GM20431 (cell line): Measurements from ENCODE around the gene TCF7L2.

Experiments used
- in situ Hi-C: fragments of 300-500 bp; cut with MseI, MboI; formaldehyde crosslinking; loops from one replicate; pipeline ENCODE4 v1.15.0; 2020; ENCODE audit warnings: low sequenced_read_pairs; ENCODE audit not compliant: unreplicated experiment

Gene TCF7L2

DNA sequence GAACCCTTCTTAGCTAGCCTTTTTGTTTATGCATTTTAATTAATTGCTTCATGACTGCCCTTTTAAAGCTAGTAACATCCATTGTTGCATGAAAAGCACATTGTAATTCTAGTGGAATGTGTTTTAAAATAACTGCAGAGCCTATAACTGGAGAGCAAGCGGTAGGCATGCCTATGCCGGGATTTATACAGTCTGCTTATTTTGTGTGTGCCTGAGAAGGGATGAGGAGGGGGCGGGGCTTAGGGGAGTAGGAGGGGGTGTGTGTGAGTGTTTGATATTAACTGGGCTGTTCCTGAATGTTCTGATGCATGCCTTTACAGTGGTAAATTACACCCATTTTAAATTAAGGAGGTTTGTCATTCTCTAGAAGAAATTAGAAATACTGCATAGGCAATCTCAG lies 208.1 kb downstream of the TCF7L2 start:
- in situ Hi-C loops, result no loop called here

DNA sequence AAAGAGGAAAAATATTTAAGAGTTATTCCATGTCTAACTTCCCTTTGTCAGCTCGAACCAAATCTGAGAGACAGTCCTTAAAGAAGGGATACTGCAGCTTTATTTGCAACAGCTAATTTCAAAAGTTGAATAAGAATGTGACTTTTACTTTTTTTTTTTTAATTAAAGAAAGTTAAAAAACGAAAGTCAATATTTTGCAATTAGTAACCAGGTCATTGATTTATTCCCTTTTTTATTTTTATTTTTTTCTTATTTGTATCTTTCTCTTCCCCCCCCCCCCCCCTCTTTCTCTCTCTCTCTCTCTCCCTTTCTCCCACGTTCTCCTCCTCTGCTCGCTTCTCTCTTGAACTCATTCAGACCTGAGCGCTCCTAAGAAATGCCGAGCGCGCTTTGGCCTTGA lies 209.5 kb downstream of the TCF7L2 start:
- in situ Hi-C loops, result no loop called here

DNA sequence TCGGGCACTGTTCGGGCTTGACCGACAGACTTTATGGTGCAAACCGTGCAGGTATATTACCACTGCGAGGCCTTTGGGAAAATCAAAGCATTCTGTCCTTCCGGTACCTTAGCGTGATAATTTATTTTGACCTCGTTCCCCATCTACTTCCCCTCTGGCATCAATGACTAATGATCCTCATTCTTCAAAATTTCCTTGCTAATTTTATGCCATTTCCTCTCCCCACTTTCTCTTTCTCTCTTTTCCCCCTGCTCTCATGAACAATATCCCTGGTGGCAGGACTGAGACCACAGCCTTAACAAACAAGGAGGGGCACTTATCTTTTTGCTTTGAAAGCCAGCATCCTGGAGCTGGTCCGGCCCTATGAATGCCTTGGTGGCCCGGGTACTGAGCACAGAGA lies 210.6 kb downstream of the TCF7L2 start:
- in situ Hi-C loops, result no loop called here

DNA sequence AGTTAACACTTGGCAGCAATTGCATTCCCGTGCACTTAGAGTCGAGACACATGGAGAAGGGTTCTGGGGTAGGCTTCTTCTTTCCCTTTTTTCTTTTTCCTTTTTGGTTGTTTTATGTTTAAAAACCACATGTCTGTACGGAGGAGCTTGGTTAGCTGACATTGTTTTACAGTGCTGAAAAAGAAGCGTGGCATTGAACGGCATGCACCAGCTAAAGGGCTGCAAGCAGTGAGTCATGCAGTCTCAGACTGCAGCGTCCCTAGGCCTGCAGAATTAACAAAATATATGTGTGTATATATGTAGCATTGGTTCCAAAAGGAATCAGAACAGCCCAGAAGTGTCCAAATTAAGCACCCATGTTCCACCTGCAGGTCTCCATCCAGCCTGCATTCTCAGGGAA lies 211.0 kb downstream of the TCF7L2 start:
- in situ Hi-C loops, result no loop called here

DNA sequence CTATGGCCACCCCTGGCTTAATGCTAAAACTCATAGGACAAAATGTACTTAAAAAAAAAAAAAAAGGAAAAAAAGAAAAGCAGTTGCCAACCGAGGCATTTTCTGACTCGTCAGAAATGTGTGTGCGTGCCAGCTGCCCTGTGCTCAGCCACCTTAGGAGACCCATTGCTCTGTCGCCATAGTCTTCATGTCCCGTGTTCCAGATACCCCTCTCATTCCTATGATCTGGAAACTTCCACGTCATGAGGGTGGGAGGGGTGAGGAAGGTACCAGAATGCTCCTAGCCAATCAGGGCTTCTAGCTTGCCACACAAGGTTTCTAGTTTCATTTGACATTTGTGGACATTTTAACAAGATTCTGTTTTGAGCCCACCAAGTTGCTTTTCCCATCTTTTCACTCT lies 212.9 kb downstream of the TCF7L2 start:
- in situ Hi-C loops, result no loop called here

DNA sequence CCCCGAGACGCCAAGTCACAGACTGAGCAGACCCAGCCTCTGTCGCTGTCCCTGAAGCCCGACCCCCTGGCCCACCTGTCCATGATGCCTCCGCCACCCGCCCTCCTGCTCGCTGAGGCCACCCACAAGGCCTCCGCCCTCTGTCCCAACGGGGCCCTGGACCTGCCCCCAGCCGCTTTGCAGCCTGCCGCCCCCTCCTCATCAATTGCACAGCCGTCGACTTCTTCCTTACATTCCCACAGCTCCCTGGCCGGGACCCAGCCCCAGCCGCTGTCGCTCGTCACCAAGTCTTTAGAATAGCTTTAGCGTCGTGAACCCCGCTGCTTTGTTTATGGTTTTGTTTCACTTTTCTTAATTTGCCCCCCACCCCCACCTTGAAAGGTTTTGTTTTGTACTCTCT lies 215.6 kb downstream of the TCF7L2 start:
- in situ Hi-C loops, result no loop called here

DNA sequence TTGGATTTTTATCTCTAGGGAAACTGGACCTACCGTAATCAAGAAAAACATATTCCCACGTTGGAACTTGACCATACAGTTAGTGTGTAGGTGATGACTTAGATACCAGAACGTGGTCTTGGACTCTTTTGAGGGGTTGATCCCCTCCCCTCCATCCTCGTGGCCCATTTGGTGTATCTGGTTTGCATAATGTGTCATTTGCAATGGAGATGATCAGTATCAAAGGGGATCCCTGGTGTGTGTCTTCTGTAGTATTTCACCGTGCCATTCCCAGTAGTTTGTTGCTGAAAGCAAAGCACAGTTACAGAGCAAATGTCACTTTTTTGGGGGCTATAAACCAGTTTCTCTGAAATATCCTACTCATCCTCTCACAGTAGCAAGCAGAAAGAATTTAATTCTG lies 217.7 kb downstream of the TCF7L2 start:
- in situ Hi-C loops, result no loop called here

DNA sequence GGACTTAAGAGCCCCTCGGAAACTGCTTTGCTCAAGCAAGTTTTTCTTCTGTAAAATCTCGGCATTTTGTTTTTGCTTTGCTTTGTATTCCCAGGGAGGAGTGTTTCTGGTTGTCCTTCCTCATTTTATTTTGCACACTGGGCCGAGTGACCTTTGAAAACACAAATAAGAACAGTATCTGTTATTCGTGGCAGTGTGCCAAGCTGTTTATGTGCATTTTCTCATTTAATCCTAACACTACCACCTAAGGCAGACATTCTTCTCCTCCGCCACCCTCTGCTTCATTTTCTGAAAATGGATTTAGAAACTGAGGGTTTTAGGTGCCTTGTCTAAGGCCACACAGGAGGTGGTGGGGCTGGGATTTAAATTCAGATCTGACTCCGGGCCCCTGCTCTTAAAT lies 218.5 kb downstream of the TCF7L2 start:
- in situ Hi-C loops, result no loop called here

DNA sequence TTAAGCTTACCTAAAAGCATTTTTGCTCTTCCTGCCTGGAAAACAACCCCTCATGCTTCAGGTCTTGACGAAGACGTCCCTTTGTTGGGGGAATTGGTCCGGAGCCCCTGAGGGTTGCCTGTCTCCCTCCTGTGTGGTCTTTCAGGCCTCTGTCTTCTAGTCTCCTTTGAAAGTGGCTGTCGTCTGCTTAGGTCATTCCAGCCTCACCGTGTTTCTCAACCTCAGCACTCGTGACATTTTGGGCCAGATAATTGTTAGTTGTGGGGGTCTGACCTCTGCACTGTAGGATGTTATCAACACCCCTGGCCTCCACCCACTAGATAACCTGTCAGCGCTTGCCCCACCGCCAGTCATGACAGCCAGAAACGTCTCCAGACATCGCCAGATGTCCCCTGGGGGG lies 219.1 kb downstream of the TCF7L2 start:
- in situ Hi-C loops, result no loop called here

DNA sequence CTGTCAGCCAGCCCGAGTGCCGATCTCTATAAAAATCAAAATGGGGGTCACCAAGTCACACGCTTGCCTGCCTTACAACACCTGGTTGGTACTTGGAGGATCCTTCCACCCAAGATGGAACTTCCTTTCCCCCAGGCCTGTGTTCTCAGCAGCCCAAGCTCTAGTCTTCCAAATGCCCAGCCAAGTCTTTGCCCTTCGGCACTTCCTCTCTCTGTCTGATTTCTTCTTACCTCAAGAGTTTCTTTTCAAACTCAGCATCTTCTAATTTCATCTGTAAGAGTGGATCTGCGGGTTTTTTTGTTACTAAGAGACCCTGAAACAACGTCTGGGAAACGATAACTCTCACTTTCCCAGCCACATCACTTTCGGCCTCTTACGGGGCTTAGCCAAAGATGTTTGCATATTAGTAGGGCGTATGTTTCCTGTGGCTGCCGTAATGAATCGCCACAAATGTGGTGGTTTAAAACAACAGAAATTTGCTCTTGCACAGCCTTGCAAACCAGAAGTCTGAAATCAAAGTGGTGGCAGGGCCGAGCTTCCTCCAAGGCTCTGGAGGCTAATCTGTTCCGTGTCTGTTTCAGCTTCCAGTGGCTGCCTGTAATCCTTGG lies 219.9 kb downstream of the TCF7L2 start:
- in situ Hi-C loops, result no loop called here

DNA sequence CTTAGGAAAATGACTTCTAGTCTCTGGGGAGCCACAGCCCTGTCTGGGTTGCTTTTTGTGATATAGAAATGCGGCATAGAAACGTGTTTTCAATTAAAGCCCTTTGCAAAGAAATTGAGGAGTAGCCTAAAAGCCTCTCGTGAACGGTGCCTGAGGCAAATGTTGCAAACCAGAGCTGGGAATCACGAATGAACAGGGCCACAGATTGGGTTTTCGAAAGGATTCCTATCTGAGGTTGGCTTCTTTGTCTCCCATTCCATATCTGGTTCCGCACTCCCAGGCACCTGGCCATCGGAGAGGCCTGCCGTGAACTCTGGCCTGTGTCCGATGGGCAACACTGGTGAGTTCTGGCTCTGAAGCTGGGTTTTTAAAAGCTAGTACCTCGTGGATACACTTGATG lies 221.6 kb downstream of the TCF7L2 start:
- in situ Hi-C loops, result no loop called here

DNA sequence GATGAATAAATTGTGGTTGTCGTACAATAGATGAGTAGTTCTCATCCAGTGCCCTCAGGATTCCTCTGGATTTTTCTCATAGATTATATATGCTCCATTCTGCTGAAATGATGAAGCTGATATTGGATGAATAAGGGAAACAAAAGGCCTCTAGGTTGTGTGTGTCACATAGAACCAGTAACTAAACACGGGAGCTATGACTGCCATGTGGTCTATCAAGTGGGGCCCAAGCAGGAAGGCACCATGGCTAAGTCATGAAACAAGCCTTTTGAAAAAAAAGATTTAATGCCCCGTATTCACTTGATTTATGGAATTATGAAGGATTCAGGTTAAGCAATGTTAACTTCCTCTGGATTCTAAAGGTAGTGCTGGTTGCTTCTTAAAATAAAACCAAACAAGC lies 225.1 kb downstream of the TCF7L2 start:
- in situ Hi-C loops, result no loop called here

DNA sequence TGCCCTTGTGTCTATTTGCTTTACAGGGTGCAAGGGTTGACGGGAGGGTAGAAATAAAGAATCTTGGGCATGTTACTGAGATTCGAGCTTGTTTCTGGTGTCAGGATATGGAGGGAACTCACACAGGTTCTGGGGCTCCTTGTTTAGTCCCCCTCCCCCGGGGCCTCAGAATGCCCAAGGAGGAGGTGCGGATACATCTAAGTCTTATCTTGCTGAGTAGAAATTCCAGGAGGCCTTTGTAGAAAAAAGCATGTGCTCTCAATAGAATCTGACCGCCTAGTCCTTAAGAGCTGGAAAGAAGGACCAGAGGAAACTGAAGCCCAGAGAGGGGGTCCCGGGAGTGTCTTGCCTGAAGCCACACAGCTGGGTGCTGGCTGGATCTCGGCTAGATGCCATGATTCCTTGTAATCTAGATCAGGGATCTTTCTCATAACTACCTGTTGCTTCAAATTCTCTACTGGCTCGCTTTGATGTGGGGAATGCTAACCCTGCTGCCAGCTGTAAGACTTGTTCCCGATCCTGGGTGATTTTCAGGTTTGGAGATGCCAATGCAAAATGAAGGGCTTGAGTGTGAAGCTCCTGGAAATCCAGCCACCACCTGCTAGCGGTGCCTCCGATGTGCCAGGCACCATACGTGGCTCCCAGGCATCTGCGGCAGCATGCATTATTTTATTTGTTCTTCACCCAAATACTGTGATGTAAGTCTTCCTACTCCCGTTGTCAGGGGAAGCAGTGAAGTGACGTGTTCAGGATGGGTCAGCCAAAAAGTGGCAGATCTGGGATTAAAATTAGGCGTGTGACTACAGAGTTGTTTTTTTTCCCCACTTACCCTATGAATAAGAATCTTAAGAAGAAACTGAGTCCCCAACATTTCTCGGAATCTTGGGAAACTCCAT lies 226.0 kb downstream of the TCF7L2 start:
- in situ Hi-C loops, result no loop called here

DNA sequence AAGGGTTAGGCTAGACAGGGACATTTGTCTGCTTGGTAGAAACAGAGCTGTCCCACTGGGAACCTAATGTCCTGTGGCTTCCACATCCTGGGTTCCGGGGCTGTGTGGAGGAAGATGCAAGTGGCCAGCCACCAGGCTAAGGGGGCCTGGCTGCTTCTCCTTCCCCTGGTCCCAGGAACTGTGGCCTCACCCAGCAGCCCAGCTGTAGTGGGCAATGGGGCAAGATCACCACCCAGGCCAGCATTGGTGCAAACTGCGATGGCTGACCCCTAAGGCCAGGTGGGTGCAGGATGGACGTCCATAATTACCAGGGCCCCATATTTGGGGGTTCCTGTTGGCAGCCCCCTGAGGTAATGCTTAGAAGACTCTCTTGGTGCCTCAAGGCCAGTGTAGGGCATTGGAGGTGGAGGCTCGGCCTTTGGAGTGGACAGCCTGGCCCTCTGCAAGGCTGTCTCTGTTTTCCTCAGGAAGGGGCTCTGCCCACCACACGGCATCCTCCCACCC lies 226.7 kb downstream of the TCF7L2 start:
- in situ Hi-C loops, result no loop called here

DNA sequence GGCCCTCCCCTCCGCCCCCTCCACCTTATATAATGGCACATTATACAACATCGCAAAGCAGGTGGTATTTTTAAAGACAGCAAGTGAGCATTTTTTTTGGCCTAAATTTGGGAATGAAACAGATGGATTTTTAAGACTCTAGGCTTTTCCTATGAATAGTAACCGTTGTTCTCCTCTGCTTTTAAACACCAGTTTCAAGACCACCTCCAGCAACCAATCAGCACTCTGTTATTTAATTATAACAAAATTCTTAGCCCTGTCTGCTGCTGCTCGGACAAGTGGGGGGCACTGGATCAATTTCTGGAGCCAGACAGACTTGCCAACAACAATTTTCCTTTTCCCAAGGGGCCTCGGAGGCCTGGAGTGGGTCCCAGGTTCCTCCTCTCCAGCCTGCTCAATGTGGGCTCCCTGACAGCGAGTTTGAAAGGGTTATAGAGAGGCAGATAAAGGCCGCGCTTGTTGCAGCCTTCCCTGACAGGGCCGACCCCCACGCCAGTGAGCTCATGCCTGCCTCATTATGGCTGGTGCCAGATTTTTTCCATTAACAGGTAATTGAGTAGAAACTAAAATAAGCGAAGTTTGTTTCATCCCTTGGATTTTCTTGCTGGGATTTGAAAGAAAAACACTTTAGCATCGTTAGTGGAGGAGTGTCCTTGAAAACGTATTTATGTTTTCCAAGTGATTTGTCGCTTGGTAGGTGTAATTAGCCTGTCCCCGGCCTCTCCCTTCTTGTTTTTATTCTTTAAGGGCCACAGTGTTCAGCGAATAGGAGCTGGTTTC lies 227.3 kb downstream of the TCF7L2 start:
- in situ Hi-C loops, result no loop called here

DNA sequence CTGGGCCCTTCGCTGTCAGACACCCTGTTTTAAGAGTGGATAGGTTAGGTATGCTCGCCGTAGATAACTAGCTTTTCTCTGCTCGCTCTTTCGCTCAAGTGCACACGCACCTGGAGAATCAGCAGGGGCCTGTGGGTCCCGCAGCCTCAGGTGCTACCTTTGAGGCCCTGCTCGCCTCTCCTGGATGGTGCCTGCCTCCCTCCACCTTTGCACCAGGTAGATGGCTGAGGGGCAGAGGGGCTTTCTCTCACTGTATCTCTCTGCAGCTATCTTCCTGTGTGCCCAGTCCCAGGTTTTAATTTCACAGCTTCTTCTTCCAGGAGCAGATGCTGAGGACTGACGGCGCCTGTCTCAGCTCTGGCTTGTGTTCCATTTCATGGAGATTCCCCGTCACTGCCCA lies 227.9 kb downstream of the TCF7L2 start:
- in situ Hi-C loops, result no loop called here

DNA sequence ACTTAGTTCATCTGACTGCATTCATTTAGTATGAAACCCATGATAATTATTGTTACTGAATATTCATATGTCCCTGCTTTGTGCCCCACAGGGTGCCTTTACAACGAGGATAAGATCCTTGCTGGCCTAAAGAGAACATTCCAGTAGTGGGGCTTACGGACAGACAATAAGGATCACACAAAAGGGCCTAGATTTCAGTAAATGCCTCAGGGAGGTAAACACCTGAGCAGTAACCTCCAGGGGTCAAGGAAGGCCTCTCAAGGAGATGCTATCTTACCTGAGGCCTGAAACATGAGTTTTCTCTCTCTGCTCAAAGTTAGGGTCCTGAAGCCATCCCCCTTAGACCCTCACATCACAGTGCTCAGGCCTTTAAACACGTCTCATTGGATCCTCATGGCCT lies 228.7 kb downstream of the TCF7L2 start:
- in situ Hi-C loops, result no loop called here

DNA sequence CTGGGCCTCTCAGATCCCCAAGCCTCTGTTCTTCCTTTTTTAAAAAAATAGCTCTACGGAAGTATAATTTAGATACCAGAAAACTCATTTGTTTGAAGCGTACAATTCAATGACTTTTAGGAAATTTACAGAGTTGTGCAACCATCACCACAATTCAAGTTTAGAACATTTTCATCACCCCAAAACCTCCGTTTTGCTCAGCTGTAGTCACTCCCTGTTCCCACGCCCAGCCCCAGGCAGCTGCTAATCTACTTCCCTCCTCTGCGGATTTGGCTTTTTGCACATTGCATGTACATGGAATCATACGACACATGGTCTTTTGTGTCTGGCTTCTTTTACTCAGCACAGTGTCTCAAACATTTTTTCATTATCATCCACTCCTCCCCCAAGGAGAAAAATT lies 229.2 kb downstream of the TCF7L2 start:
- in situ Hi-C loops, result no loop called here

DNA sequence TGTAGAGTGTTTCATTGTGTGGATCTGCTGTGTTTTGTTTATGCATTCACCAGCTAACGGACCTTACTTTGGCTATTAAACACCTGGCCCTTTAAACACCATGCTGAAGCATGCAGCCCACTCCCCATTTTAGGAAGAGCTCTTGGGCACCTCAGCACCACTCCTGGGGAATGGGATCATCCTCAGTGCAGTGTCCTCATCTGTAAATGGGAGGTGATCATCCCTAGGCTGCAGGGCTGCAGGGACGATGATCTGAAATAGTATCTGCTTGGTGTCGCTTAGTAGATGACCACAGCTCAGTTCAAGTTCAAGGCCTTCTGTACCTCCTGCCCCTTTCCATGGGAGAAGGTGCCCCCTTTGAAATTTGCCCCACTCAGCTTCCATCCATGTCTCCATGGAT lies 229.9 kb downstream of the TCF7L2 start:
- in situ Hi-C loops, result no loop called here

DNA sequence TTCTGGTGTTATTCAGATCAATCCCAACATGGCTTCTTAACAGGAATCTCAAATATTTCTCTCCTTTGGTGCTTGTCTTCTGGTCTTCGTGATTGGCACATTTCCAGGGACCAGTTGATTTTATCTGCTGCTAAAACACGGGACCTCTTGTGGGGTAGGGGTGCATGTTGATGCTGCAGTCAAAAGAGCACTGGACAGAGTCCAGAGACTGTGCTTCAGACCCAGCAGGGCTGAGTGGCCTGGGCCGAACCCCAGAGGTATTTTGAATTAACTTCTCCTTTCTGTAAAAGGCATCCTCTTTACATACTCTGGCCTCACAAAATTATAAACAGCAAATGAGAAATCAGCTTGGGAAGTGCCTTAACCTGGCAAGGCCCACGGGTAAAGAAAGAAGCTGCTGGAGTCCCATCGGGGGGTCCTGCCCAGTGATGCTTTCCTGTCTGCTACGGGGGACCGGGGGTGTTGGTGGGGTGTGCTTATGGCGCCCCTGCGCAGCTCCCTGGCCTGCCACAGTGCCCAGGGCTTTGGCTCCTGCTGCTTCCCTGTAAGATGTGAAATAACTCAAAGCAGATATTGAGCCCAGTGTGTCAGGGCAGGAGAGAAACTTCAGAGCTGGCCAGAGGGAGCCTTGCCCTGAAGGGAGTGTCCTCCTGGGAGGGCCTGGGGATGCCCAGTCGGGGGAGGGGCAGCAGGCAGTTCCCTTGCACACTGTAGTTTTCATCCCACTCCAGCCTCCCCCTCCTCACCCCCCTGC lies 230.5 kb downstream of the TCF7L2 start:
- in situ Hi-C loops, result no loop called here
